ENCODE measurements around the gene S100A11.
A peak's percentile ranks its signal among the peaks of the same experiment; 100 is the strongest.
"Not testable (repeated sequence)": the region's sequence is repeated elsewhere in the genome, so short reads cannot be mapped to it uniquely, and the experiment has no call there.

The S100A11 gene

DNA sequence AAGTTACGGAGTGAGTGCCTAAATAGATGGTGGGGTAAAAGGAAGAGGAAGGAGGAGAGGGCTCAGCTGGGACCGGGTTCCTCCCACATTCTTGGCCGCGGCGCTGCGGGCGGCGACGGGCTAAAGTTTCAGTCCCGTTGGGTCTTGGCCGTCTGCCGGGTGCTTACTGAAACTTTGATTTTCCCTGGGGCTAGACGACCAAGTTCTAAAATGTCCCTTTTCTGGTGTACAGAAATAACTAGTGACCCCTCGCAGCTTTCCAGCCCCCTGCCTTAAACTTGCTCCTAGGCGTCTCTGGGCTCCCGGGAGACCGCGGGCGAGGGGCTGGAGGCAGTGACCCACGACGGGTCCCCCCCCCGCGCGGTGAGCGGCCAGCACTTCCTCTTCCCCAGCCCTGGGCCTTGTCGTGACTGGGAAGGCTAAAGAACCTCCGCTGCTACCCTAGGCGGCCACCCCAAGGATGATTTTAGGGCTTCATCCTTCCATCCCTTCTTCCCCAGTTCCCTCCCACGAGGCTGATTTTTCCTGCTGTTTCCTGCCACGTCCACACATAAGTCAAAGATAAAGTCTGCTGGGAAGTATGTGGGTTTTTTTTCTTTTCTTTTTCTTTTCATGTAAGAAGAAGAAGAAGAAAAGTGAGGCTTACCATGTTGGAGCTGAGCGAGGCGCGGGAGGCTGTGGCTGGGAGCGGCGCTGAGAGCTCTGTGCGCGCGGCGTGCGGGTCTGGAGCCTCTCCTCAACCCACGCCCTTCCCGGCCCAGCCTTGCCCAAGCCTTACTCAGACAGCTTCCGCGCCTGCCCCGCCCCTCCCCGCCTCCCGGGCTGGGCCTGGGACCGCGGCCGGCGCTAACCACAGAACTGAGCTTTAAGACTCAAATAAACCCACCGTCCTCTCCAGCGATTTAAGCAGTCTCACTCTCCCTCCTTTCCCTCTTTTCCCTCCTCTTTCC, at the start of gene S100A11:
Gene S100A11, minus strand, starts transcription at position 738 of the 950 bp plus-strand sequence. Its CDS starts 89 bp downstream, at position 649.
- no peaks in the 10 kb centered on the region for H3K9me3 Mint-ChIP-seq
- peaks cover 51% of the 10 kb centered on the region for H3K36me3 Mint-ChIP-seq
- peak within 1 kb of the TSS; percentile 97 for H3K27ac Mint-ChIP-seq
- ATAC-seq: peak; percentile 91
- peaks cover 13% of the 10 kb centered on the region for H3K4me1 Mint-ChIP-seq
- DNase-seq (ENCODE audit: low spot score in 2 of 2): peak; percentile 62 to 83
- H3K4me3 Mint-ChIP-seq: peak within 1 kb of the TSS; percentile 90

DNA sequence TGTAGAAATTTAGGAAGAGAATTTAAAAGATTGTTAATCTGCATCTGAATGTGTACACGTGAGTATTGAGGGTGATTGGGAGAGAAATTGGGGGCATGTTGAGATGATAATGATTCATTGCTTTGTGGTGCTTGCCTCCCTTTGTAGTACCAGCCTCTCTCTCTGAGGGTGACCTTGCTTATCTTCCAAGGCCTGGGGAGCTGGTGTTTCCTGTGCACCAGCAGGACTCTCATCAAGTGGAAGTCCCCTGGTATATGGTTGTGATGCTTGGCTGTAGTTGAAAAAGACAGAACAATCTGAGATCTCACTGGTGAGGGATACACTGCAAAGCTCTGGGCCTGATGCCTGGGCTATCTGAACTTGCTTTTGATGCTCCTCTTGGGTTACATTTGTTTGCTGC, 48.0 kb upstream of the S100A11 start:
- Mint-ChIP-seq H3K36me3 (no peaks in the 10 kb centered on the region), H3K4me3 (no peak overlapping the region), H3K27ac (no peak overlapping the region), H3K4me1 (no peaks in the 10 kb centered on the region), H3K9me3 (no peaks in the 10 kb centered on the region)
- DNase-seq (ENCODE audit: low spot score in 2 of 2): no peak
- ATAC-seq: no peak

DNA sequence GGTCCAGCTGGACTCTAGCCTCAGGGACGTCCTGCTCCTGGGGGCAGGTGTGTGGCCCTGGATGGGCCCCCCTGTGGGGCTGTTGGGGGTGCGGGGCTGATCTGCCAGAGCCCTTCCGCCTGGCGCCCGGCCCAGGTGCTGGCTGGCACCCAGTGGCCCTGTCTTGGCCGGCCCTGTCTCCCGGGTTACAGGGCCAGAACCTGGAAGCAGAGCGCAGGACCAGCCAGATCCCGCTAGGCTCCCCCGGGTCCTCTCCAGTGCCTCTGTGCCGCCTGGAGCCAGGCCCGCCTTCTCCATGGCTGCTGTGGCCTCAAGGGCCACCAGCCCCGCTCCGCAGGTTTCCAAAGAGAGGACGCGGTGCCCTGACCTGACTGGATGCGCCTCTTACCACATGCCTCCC, 44.2 kb upstream of the S100A11 start:
- H3K36me3 Mint-ChIP-seq; ATAC-seq; H3K4me1 Mint-ChIP-seq; H3K4me3 Mint-ChIP-seq; DNase-seq (ENCODE audit: low spot score in 2 of 2); H3K27ac Mint-ChIP-seq; H3K9me3 Mint-ChIP-seq: not testable (repeated sequence)

DNA sequence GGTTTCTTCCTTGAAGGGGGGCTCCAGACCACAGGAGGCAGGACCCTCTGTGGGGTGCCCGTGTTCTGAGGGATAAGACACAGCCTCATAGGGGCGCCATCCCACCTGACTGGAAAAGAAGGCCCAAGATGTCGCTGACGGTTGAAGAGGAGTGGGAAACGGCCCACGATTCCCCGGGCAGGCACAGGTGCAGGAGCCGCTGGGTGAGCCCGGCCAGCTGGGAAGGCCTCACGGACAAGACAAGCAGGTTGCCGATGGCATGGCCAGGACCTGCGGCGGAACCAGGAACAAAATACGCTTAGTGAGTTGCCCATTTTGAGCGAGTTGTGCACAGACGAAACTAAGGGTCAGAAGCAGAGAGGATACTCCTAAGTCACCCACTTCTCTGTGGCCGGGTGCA, 43.7 kb upstream of the S100A11 start:
- H3K27ac Mint-ChIP-seq; ATAC-seq; H3K4me1 Mint-ChIP-seq; DNase-seq (ENCODE audit: low spot score in 2 of 2); H3K36me3 Mint-ChIP-seq; H3K4me3 Mint-ChIP-seq; H3K9me3 Mint-ChIP-seq: not testable (repeated sequence)

DNA sequence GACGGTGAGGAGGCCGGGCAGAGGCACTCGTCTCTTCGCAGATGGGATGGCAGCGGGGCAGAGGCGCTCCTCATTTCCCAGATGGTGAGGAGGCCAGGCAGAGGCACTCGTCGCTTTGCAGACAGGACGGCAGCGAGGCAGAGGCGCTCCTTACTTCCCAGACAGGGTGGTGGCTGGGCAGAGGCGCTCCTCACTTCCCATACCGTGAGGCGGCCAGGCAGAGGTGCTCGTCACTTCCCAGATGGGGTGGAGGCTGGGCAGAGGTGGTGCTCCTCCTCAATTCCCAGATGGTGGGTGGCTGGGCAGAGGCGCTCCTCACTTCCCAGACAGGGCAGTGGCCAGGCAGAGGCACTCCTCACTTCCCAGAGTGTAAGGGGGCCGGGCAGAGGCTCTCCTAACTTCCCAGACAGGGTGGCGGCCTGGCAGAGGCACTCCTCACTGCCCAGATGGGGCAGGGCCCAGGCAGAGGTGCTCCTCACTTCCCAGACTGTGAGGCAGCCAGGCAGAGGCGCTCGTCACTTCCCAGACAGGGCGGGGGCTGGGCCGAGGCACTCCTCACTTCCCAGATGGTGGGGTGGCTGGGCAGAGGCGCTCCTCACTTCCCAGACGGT, 42.1 kb upstream of the S100A11 start:
- no peak for ATAC-seq
- no peak for DNase-seq (ENCODE audit: low spot score in 2 of 2)
- Mint-ChIP-seq H3K4me3 (no peak overlapping the region), H3K9me3 (no peaks in the 10 kb centered on the region), H3K4me1 (no peaks in the 10 kb centered on the region), H3K36me3 (no peaks in the 10 kb centered on the region), H3K27ac (no peak overlapping the region)

DNA sequence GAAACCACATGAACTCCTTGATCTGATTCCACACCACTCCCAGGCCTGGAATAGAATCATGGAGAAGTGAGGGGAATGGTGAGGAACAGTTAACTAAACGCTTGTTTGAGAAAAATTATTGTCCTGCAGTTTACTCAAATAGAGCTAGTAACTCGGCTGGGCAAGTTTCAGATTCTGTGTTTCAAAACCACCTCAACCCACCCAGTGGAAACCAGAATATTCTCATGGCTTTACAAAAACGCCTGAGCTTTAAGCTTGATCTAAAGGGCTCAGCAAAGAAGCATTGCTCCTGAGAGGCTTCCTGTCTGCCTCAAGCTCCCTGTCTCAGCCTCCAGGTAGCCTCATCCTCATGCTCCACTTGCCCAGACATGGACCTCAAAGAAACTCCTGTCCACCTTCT, 35.5 kb upstream of the S100A11 start:
- ATAC-seq (no peak), DNase-seq (ENCODE audit: low spot score in 2 of 2) (no peak)
- no peak overlapping the region for H3K27ac Mint-ChIP-seq
- no peak overlapping the region for H3K4me3 Mint-ChIP-seq
- H3K36me3 Mint-ChIP-seq: no peaks in the 10 kb centered on the region
- H3K9me3 Mint-ChIP-seq: no peaks in the 10 kb centered on the region
- no peaks in the 10 kb centered on the region for H3K4me1 Mint-ChIP-seq

DNA sequence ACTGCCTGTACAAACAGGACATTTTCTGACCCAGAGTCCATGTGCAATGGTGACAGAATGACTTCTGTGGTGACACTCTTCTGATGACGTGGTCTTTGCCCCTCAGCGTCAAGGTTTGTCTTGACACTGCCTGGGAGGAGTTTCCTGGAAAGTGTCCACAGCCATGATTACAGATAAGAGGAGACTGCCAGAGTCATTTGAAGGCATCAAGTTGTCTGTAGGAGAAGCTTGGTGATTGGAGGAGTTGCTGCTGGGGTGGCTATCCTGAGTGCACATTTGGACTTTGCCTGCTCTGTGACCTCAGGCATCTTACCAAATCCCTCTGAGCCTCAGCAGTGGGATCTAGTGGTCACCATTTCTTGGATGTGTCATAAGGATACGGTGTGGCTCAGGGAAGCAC, 34.3 kb upstream of the S100A11 start:
- H3K4me3 Mint-ChIP-seq: no peak overlapping the region
- DNase-seq (ENCODE audit: low spot score in 2 of 2) (no peak), ATAC-seq (no peak)
- H3K4me1 Mint-ChIP-seq: no peaks in the 10 kb centered on the region
- no peaks in the 10 kb centered on the region for H3K9me3 Mint-ChIP-seq
- H3K36me3 Mint-ChIP-seq: no peaks in the 10 kb centered on the region
- no peak overlapping the region for H3K27ac Mint-ChIP-seq

DNA sequence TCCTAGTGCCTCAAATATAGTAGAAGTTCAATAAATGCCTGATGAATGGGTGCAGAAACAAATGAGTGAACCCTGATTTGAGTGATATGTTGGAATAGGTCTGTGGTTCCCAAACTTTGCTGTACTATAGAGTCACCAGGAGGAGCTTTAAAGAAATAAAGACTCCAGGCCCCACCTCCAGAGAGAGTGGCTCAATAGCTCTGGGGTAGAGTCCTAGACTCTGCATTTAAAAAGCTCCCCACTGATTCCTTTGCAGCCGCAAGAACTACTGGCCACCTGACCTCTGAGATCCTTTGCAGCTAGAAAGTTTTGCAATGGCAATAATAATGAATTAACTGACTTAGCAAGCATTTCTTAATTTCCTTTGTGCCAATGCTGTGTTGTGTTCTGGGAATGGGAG, 31.1 kb upstream of the S100A11 start:
- Mint-ChIP-seq H3K4me1 (no peaks in the 10 kb centered on the region), H3K36me3 (no peaks in the 10 kb centered on the region), H3K9me3 (no peaks in the 10 kb centered on the region), H3K27ac (no peak overlapping the region), H3K4me3 (no peak overlapping the region)
- ATAC-seq: no peak
- no peak for DNase-seq (ENCODE audit: low spot score in 2 of 2)

DNA sequence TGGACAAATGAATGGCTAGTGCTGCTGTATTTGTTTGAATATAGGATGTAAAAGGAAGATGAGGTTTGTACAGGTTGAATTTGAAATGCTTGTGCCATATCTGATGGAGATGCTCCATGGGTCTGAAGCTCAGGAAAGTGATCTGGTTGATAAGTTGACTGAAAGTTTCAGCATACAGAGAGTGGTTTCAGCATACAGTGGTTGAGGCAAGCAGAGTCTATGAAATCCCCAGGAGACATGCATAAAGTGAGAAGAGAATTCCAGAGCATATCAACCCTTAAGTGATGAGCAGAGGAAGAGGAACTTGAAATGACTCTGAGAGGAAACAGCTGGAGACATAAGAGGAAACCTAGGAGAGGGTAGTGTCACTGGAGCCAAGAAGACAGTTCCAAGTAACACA, 30.3 kb upstream of the S100A11 start:
- DNase-seq (ENCODE audit: low spot score in 2 of 2) (no peak), ATAC-seq (no peak)
- no peak overlapping the region for H3K27ac Mint-ChIP-seq
- H3K36me3 Mint-ChIP-seq: no peaks in the 10 kb centered on the region
- no peaks in the 10 kb centered on the region for H3K4me1 Mint-ChIP-seq
- no peak overlapping the region for H3K4me3 Mint-ChIP-seq
- no peaks in the 10 kb centered on the region for H3K9me3 Mint-ChIP-seq

DNA sequence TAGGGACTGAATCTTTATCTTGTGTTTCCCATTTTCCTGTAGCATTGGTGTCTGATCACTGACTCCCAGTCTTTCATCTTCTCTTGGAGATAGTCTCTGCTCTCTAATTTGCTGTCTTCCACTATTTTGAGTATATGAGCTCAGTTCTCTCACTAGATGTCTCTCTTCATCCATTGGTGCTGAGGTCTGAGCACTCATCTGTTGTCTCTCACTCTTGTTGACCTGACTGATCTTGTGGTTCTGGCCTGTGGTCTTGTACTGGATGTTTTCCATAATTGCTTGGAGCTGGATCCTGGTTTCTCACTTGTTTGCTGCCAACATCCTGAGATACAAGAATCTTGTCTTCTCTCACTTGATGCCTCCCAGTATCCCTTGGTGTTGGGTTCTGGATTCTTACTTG, 25.1 kb upstream of the S100A11 start:
- Mint-ChIP-seq H3K4me3 (no peak overlapping the region), H3K27ac (no peak overlapping the region), H3K36me3 (no peaks in the 10 kb centered on the region), H3K9me3 (no peaks in the 10 kb centered on the region), H3K4me1 (no peaks in the 10 kb centered on the region)
- ATAC-seq (no peak), DNase-seq (ENCODE audit: low spot score in 2 of 2) (peak in 1 of 2 donors; percentile 25)

DNA sequence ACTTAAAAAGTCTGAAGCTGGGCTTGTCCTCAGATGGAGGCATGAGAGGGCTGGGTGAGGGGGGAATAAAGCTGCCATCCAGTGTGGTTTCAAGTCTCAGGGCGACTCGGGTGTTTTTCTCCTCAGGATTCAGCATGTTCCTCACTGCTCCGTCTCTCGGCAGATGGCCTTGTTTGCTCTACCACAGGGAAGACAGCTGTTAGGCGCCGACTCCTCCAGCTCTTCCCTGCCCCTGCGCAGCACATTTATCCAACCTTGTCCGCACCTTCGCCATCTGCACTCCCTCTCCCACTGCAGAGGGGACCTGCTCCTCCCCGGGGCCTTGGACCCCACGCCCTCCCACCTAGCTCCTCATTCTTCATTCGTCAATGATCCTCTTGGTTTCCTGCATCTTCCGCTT, 16.6 kb upstream of the S100A11 start:
- Mint-ChIP-seq H3K4me1 (peaks cover 9% of the 10 kb centered on the region), H3K9me3 (no peaks in the 10 kb centered on the region), H3K36me3 (no peaks in the 10 kb centered on the region), H3K4me3 (no peak overlapping the region), H3K27ac (no peak overlapping the region)
- ATAC-seq (no peak), DNase-seq (ENCODE audit: low spot score in 2 of 2) (no peak)

DNA sequence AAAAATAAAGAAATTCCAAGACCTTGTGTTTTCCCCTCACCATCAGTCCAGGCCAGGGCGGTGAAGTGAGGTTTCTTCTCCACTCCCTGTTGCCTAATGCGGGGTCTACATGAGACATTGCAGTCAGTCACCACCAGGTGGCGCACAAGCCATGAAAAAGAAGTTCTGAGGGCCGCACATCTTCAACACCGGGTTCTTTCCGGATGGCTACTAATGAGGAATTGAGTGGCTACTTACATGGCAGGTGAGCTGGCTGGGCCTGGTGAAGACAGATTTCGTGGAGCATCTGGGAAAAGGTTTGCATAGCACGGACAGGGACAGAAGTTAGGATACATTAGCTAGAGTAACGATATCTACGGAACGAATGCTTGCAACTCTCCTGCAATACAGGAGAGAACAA, 15.8 kb upstream of the S100A11 start:
- no peak overlapping the region for H3K27ac Mint-ChIP-seq
- peaks cover 16% of the 10 kb centered on the region for H3K4me1 Mint-ChIP-seq
- no peaks in the 10 kb centered on the region for H3K36me3 Mint-ChIP-seq
- DNase-seq (ENCODE audit: low spot score in 2 of 2) (peak; percentile 84 to 91), ATAC-seq (no peak)
- no peaks in the 10 kb centered on the region for H3K9me3 Mint-ChIP-seq
- H3K4me3 Mint-ChIP-seq: no peak overlapping the region

DNA sequence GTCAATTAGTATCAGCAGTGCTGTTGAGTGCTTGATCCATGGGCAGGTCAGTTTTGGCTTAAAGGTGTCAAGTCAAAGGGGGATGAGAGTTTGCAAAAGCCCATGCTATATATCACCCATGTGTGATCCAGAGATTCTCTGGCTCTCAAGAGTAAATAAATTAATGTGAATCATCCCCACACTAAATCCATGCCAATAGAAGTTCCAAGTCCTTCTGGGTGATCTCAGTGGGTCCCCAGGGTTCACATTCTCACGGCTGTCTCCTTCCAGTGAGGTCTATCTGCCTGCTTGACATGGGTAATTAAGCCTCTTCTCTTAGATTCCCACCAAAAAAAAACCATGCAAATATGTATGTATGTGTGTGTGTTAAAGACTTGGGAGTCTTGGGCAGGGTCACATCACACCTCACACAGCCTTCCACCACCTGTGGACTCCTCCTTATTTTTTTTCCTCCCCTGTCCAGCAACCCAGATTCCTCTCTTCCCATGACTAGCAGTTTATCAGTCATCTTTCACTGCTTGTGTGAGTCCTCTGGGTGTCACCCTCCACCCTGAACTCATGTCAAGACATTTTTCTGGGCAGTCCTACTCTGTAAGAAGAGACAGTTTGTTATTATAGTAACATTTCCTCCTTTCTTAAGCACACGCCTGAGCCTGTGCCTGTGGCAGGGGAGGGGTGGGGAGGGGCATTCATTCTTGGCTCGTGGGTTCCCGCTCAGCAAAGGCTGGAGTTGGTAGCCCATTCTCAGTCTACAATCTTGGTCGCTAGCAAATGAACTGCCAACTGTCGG, 14.3 kb upstream of the S100A11 start:
- DNase-seq (ENCODE audit: low spot score in 2 of 2): no peak
- peaks cover 19% of the 10 kb centered on the region for H3K4me1 Mint-ChIP-seq
- no peak for ATAC-seq
- no peaks in the 10 kb centered on the region for H3K9me3 Mint-ChIP-seq
- H3K36me3 Mint-ChIP-seq: no peaks in the 10 kb centered on the region
- no peak overlapping the region for H3K4me3 Mint-ChIP-seq
- H3K27ac Mint-ChIP-seq: no peak overlapping the region

DNA sequence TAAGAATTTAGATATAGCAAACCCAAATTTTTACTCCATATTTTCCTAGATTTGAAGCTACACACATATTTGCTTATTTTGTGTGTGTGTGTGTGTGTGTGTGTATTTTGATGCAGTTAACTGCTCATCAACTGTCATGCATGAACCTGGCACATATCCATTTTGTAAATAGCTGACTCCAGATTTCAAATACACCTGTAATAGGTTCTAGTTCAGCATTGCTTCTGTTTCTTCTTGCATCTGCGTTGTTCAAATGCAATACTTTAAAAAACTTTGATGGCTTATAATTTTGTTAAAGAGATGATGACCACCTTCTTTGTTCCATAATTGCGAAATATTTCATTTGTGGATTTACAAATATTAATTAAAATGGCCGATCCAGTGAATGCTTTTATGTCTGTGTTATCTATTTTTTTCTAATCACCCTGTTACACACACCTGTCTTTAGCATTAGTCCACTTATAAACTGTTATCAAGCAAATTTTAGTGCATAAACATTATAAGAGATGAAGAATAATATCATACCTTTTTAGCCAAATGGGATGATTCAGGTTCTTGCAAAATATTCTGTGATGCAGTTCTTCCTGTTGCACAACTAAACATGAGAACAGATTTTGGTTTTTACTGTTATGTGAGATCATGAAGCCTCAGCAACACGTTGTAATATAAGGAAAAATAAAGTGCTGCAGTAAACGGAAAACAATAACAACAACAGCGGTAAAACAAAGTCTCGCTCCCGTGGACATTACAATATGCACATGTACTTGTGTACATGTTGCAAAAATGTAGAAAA, 12.7 kb upstream of the S100A11 start:
- no peak overlapping the region for H3K4me3 Mint-ChIP-seq
- H3K36me3 Mint-ChIP-seq: no peaks in the 10 kb centered on the region
- ATAC-seq: no peak
- H3K27ac Mint-ChIP-seq: no peak overlapping the region
- peaks cover 19% of the 10 kb centered on the region for H3K4me1 Mint-ChIP-seq
- H3K9me3 Mint-ChIP-seq: no peaks in the 10 kb centered on the region
- no peak for DNase-seq (ENCODE audit: low spot score in 2 of 2)

All from stimulated activated effector memory CD8-positive, alpha-beta T cell treated with anti-CD3 and anti-CD28 coated beads, Interleukin-12 subunit alpha, Interleukin-12 subunit beta, amount 100 ng/mL, for 72 hours (primary cell).